Rectal smooth muscle tissue (tissue), 1 donor: ENCODE measurements around the gene CREG1.
"Not testable (repeated sequence)": the region's sequence is repeated elsewhere in the genome, so short reads cannot be mapped to it uniquely, and the experiment has no call there.

ENCODE experiments used
- H3K27ac ChIP-seq: one replicate; pipeline ENCODE4 v1.7.0; 2013; ENCODE audit warnings: low read depth, low read length, inconsistent platforms
- H3K27me3 ChIP-seq: one replicate; pipeline ENCODE4 v1.7.0; 2013; ENCODE audit warnings: low read length; ENCODE audit not compliant: control insufficient read depth, insufficient read depth
- H3K36me3 ChIP-seq: one replicate; pipeline ENCODE4 v1.7.0; 2013; ENCODE audit warnings: low read length; ENCODE audit not compliant: control insufficient read depth, insufficient read depth
- H3K4me1 ChIP-seq: one replicate; pipeline ENCODE4 v1.7.0; 2013; ENCODE audit warnings: low read length; ENCODE audit not compliant: control insufficient read depth, insufficient read depth
- H3K4me3 ChIP-seq: one replicate; pipeline ENCODE4 v1.7.0; 2013; ENCODE audit warnings: low read length
- H3K9ac ChIP-seq: one replicate; pipeline ENCODE4 v1.7.0; 2013; ENCODE audit warnings: low read length

Gene CREG1

DNA sequence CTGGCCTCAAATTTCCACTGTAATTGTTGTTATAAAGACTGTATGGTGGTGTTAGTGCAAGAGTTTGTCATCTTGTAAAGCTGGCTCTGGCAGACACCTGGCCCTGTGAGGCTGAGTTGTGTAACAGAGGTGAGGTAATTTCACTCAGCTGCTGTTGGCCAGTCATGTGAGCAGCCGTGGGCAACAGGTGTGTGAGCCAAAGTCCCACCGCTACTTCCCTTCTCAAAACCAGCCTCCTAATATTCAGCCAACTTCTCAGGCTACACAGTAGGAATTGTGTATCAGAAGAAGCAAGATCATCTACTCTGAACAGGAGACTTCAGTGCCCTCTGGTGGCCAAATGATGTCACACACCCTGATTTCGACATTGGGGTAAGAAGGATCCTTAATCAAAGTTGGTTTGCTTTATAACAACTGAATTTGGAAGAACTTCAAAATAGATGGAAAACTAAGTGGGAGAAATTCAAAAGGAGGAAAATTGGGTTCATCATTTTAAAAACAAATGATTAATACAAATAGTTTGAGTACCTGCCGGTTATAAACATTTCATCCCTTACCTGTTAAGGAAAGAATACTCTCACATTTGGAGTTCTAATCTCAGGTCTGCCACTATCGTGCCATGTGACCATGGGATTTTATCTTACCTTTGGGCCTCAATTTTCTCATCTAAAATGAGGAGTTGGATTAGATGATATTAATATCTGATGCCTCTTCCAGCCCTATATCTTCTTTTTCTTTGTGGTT lies 2.6 kb upstream of the CREG1 start:
- peaks cover 6% of the 10 kb centered on the region for H3K4me1 ChIP-seq
- H3K27me3 ChIP-seq: no peaks in the 10 kb centered on the region
- H3K9ac ChIP-seq: no peak overlapping the region
- H3K36me3 ChIP-seq: no peaks in the 10 kb centered on the region
- no peak overlapping the region for H3K27ac ChIP-seq
- no peak overlapping the region for H3K4me3 ChIP-seq

DNA sequence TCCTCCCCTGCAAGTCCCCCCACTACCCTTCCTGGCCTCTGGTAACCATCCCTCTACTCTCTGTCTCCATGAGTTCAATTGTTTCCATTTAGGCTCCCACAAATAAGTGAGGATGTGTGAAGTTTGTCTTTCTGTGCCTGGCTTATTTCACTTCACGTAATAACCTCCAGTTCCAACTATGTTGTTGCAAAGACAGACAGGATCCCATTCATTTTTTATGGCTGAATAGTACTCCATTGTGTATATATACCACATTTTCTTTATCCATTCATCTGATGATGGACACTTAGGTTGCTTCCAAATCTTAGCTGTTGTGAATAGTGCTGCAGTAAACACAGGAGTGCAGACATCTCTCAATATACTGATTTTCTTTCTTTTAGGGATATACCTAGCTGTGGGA lies 1.5 kb upstream of the CREG1 start:
- H3K4me3 ChIP-seq, H3K9ac ChIP-seq, H3K27ac ChIP-seq, H3K4me1 ChIP-seq, H3K27me3 ChIP-seq, H3K36me3 ChIP-seq: not testable (repeated sequence)

DNA sequence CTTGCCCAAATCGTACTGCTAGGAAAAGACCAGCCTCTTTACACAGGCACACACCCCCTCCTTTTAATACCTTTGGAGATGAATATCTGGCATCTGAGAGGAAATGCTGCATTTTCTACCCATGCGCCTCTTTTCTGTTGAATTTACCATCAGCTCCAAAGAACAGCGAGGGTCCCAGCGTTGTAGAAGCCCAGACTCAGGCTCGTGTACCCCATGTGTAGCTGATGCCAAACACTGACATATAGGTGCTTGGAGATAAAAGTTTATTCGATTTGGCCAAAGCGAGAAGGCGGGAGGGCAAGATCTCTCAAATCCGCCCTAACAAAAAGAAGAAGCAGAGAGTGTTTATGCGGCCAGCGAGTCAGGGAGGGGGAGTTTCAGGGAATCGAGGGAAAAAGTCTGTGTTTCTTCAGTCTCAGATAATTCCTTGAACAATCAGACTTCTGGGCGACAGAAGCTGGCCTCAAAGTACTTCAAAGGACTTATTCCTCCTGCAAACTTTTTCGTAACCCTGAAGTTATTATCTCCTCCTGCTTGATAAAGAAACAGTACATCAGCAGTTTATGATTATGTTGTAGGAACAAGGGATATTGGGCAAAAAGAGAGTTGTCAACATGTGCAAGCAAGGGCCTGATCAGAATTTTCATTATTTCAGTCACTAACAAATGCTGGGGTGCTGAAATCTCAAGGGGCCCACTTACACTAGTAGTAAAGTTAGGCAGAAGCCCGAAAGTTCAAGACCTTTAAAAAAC lies 642 bp upstream of the CREG1 start:
- H3K9ac ChIP-seq: no peak overlapping the region
- peak overlapping the region; percentile 15 for H3K27ac ChIP-seq
- peak overlapping the region; percentile 83 for H3K4me3 ChIP-seq
- no peaks in the 10 kb centered on the region for H3K36me3 ChIP-seq
- peaks cover 6% of the 10 kb centered on the region for H3K4me1 ChIP-seq
- no peaks in the 10 kb centered on the region for H3K27me3 ChIP-seq

DNA sequence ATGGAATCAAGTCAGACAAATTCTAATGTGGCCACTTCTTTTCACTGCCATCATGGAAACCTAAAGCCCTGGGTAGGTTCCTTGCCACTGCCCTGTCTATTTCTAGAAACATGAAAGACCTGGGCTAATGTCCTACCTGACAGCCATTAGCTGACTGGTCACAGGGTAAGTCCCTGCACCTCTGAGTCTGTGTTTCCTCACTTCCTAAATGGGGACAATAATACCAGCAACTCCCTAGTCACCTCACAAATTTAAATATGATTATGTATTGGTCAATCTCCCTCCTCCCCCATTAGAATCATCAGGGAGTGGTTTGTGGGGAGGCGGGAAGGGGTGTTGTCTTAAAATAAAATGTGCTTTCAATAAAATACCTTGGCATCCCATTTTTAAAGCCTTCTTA lies 2.2 kb downstream of the CREG1 start:
- H3K4me1 ChIP-seq: peaks cover 6% of the 10 kb centered on the region

DNA sequence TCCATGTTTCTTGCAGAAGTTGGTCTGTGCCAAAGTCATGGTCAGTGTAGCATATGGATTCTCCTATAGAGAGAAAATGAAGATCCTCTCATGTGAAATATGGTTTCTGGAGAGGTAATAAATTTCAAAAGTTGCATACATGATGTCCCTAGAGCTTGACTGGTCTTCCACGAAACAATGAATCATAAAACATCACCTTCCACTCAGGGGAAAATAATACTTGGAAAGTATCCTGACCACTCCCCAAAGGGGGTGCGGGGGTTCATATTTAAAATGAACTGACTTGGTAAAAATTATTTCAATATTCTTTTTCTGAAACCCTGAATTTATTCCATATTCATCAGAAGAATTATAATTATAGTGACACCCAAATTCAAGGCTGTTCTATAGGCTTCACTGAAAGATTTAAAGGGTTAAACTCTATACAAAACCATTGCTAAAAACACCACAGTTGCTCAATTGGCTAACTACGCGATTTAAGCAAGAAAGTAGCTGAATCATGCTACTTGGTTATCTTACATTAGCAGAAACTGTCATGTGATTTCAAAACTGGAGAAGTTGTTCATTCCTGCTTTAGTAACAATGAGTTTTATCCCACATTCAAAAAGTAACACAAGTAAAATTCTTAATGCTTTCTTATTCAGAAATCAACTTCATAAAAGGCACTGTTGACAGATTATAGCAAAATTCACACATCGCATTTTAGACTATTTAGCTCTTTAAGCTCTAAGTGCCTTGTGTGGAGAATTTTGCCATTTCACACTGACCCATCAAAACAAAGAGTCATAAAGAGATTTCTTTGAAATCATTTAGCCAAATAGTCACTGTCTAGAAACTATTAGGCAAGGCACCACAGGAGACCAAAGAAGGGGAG lies 5.3 kb downstream of the CREG1 start:
- no peaks in the 10 kb centered on the region for H3K27me3 ChIP-seq
- H3K27ac ChIP-seq: no peak overlapping the region
- no peak overlapping the region for H3K4me3 ChIP-seq
- no peak overlapping the region for H3K9ac ChIP-seq
- H3K36me3 ChIP-seq: peaks cover 3% of the 10 kb centered on the region
- no peaks in the 10 kb centered on the region for H3K4me1 ChIP-seq

More for the DNA sequence above, 2.2 kb downstream of the CREG1 start:
- Histone ChIP-seq H3K36me3 (peaks cover 3% of the 10 kb centered on the region), H3K4me3 (no peak overlapping the region), H3K9ac (no peak overlapping the region), H3K27me3 (no peaks in the 10 kb centered on the region), H3K27ac (no peak overlapping the region)

DNA sequence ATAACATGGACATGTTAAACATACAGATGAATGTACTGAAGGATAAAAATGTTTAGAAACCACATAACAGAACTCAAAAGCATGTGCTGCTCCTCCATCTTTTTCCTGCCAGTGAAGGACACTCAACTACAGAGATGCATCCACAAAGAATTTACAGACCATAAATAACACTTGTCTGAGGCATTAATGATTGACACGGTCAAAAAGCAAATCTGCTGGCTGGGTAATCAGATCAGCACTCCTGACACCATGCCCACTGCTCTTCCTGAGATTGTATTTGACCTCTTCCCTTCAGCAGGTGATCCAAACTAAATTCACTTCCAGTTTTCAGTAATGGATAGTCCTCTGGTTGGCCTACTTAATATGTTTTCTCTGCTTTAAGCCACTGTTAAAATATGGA lies 6.6 kb downstream of the CREG1 start:
- Histone ChIP-seq H3K27me3 (no peaks in the 10 kb centered on the region), H3K27ac (no peak overlapping the region), H3K36me3 (peaks cover 3% of the 10 kb centered on the region), H3K4me3 (no peak overlapping the region), H3K9ac (no peak overlapping the region), H3K4me1 (no peaks in the 10 kb centered on the region)

DNA sequence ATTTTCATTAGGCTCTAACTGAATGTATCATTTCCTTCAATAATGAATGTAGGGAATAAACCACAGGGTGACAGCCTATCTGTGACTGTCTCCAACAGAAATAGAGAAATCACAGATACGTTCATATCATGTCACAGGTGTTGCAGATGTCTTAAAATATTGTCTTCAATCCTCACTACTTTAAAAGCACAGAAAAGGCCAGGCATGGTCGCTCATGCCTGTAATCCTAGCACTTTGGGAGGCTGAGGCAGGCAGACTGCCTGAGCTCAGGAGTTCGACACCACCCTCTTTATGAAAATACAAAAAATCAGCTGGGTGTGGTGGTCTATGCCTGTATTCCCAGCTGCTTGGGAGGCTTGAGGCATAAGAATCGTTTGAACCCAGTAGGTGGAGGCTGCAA lies 8.2 kb downstream of the CREG1 start:
- H3K9ac ChIP-seq: no peak overlapping the region
- no peaks in the 10 kb centered on the region for H3K27me3 ChIP-seq
- peaks cover 3% of the 10 kb centered on the region for H3K36me3 ChIP-seq
- H3K4me1 ChIP-seq: no peaks in the 10 kb centered on the region
- no peak overlapping the region for H3K27ac ChIP-seq
- no peak overlapping the region for H3K4me3 ChIP-seq

DNA sequence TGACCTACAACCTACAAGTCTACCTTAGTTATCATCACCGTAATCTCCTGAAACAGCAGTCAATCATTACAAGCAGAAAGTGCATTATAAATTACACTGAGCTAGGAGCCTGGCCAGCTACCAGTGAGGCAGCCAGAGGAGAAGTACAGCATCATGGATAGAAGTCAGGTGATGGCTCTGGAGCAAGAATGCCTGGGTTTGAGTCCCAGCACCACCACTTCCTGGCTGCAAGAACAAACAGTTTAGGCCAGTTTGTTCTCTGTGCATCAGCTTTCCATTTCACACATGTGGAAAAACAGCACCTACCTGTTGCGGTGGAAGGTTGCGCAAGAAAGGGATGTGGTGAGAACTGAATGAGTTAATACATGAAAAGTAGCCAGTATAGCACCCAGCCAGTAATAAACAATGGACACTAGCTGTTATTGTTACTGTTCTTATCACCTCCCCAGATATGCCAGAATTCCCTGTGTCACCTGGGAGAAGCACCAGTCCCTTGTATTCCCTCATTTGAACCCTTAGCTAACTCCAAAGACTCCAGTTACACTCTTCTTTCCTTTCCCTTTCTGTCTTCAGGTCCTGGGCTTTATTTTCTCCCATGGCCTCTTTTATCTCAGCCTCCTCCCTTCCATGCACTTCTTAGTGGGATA lies 9.0 kb downstream of the CREG1 start:
- no peak overlapping the region for H3K4me3 ChIP-seq
- no peaks in the 10 kb centered on the region for H3K27me3 ChIP-seq
- peaks cover 3% of the 10 kb centered on the region for H3K36me3 ChIP-seq
- H3K27ac ChIP-seq: no peak overlapping the region
- no peak overlapping the region for H3K9ac ChIP-seq
- H3K4me1 ChIP-seq: no peaks in the 10 kb centered on the region

DNA sequence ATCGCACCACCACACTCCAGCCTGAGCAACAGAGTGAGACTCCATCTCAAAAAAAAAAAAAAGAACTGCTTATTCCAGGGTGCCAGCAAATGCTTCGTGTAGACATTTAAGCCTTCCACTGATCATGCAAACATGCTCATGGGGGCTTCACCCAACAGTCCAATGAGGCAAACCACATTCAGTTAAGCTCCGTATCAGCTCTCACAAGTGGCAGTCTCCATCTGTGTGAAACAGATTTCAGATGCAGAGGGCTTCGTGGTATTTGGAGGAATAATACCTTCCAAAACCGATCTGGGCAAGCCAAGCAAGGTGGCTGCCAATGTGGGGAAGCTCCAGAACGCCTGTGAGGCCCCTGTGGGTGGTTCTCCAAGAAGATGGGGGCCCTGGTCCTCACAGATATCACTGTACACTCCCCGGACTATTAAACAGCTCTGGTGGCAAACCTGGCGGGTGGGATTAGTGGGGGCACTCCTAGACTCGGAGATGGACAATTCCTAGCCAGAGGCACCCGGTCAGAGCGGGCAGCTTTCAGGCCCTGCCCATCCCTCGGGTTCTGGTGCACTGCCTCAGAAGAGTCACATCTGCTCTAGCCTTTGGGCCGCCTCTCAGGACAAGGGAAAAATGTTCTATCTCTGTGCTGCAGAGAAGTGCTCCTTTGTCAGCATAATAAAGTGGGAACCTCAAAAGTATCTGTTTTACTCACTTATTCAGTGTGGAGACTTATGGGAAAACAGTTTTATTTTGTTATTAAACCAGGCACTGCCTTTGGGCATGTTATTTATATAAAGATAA lies 10.2 kb downstream of the CREG1 start:
- Histone ChIP-seq H3K4me1 (no peaks in the 10 kb centered on the region), H3K27me3 (no peaks in the 10 kb centered on the region), H3K4me3 (no peak overlapping the region), H3K36me3 (peaks cover 3% of the 10 kb centered on the region), H3K9ac (no peak overlapping the region), H3K27ac (no peak overlapping the region)

DNA sequence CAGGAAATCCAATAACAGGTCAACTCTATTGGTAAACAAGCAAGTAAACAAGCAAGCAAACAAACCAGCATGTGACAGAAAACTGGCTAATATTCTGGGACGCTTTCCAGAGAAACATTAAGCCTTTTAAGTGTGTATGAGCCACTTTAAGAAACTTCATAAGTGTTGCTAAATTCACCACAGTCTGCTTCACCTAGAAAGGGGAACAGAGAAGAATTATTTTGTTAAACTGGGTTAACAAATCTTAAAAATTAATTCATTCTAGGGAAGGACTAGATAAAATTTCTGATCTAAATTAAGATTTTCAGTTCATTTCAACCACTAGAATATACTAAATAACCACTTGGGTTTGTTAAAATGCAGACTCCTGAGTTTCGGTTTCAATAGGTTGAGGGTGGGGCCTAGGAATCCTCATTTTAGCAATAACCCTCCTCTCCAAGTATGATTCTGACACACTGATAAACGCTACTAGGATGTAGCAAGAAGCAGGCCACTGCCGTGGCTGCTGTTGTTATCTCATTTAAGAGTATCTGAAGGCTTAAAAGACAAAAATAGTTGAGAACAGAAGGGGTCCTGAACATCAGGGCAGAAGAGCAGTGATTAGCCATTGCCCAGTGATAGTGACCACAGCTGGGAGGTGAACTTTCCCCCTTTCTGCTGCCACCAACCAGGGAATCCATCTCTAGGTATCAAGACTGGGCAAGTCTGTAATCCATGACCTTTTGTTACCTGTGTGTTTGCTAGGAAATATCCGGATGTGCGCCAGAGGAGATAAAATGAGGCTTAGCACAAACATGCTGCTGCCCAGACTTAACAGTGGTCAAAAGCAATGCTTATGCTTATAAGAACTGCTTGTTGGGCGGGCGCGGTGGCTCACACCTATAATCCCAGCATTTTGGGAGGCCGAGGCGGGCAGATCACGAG lies 11.2 kb downstream of the CREG1 start:
- no peak overlapping the region for H3K27ac ChIP-seq
- H3K27me3 ChIP-seq: no peaks in the 10 kb centered on the region
- no peaks in the 10 kb centered on the region for H3K4me1 ChIP-seq
- no peak overlapping the region for H3K4me3 ChIP-seq
- no peak overlapping the region for H3K9ac ChIP-seq
- peaks cover 3% of the 10 kb centered on the region for H3K36me3 ChIP-seq

DNA sequence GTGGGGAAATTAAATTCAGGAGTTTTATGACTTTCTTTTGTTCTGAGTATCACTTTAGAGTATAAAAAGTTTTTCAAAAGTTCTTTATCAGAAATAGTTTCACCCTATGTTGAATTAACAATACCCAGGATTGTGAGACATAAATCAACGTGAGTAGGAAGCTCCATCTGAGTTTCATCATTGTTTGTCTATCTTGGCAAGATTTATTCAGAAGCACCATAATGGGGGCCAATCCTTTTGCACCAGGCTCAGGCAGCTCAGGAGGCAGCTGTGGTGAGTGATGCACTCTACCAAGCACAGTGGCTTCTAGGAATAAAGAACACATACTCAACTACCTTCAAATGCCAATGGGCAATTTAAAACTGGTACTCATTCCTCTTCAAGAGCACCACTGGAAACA lies 12.0 kb downstream of the CREG1 start:
- H3K27ac ChIP-seq: no peak overlapping the region
- no peaks in the 10 kb centered on the region for H3K4me1 ChIP-seq

More for the DNA sequence above, 12.0 kb downstream of the CREG1 start:
- H3K9ac ChIP-seq: no peak overlapping the region
- no peaks in the 10 kb centered on the region for H3K36me3 ChIP-seq
- no peak overlapping the region for H3K4me3 ChIP-seq
- no peaks in the 10 kb centered on the region for H3K27me3 ChIP-seq
